GM10266 (cell line): ENCODE data around the gene SETDB1.

Experiments used
- DNase-seq: peaks from one replicate; pipeline ENCODE4 v3.0.0; 2012; ENCODE audit errors: extremely low spot score
- TF ChIP-seq, protein P1 (sequence below): IDR thresholded peaks from 2 replicates; pipeline ENCODE4 v1.5.1; 2012; ENCODE audit warnings: mild to moderate bottlenecking, low read depth; ENCODE audit not compliant: control insufficient read depth, insufficient read depth; ENCODE audit errors: missing control alignments

The SETDB1 gene

DNA sequence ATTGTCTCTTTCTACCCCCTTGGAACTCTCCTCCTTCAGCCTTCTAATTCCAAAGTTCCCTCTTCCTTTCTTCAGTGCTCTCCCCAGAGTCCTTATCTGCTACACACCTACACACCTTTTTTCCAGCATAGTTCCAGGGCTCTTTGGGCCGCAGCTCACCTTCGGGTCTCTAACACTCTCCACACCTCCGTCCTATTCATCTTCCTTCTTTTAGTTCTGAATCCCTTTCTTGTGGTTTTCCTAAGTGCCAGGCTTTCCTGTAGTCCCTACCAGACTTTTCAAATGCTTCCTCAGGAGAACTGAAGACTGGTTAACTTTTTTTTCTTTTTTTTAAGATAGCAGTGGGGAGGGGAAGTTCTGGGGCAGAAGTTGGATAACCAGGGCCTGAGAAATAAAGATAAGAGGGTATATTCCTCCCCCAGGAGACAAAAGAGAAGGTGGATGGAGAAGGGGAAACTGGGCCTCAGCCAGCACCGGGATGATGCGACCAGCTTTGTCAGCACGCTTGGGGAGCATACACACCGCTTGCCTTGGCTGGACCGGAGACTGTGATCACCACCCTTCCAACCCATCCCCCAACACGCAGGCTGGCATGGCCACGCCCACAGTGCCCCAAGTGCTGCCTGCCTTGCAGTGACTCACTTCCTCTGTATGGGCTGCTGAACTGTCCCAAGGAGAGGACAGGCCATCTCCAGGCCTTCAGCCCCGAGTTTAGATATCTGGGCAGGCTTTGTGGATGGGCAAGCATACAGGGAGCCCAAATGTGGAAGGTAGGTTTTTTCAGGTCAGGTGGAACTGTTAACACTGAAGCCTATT is 50.9 kb downstream of the SETDB1 start:
- DNase-seq, result no peak

DNA sequence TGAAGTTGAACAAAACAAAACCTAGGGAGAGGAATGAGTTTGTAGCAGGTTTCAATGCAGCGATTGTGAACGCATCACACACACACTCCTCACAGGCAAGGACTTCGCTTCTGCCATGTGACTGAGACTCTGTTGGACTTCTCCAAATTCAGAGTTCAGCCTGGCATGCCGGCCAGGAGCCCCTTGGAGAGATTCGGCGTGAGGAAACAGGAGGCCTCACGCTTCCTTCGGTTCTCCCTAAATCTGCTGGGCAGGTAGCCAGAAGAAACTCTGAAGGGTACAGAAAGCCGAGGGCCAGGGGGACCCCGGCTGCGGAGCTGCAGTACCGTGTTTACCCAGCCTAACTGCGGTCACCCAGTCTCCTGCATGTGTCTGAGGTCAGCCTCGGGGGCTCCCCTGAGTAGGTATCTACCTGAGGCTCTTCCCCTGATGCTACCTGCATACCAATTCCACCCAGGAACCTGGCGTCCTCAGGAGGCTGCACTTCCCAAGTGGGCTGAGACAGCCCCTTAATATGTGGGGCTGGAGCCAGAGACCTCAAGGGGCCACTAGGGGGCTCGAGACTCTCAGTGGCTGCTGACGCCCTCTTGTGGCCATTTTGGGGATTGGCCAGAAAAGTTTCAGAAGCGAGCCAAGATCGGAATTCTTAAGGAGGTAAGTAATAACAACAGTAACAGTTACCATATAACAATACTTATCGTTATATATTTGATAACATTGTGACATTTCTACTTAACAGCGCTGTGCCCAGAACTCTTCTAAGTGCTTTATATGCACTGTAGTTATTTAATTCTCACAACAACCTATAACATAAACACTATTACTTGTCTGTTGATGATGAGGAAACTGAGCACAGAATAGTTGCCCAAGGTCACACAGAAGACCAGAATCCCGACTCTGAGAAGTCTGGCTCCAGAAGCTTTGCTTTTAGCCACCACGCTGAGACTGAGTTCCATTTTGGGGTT is 53.2 kb downstream of the SETDB1 start:
- TF ChIP-seq, protein P1, sequence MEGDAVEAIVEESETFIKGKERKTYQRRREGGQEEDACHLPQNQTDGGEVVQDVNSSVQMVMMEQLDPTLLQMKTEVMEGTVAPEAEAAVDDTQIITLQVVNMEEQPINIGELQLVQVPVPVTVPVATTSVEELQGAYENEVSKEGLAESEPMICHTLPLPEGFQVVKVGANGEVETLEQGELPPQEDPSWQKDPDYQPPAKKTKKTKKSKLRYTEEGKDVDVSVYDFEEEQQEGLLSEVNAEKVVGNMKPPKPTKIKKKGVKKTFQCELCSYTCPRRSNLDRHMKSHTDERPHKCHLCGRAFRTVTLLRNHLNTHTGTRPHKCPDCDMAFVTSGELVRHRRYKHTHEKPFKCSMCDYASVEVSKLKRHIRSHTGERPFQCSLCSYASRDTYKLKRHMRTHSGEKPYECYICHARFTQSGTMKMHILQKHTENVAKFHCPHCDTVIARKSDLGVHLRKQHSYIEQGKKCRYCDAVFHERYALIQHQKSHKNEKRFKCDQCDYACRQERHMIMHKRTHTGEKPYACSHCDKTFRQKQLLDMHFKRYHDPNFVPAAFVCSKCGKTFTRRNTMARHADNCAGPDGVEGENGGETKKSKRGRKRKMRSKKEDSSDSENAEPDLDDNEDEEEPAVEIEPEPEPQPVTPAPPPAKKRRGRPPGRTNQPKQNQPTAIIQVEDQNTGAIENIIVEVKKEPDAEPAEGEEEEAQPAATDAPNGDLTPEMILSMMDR, result peak; percentile 100
- peak; percentile 91 for DNase-seq

More for the DNA sequence above, 50.9 kb downstream of the SETDB1 start:
- TF ChIP-seq, protein P1, result no peak

DNA sequence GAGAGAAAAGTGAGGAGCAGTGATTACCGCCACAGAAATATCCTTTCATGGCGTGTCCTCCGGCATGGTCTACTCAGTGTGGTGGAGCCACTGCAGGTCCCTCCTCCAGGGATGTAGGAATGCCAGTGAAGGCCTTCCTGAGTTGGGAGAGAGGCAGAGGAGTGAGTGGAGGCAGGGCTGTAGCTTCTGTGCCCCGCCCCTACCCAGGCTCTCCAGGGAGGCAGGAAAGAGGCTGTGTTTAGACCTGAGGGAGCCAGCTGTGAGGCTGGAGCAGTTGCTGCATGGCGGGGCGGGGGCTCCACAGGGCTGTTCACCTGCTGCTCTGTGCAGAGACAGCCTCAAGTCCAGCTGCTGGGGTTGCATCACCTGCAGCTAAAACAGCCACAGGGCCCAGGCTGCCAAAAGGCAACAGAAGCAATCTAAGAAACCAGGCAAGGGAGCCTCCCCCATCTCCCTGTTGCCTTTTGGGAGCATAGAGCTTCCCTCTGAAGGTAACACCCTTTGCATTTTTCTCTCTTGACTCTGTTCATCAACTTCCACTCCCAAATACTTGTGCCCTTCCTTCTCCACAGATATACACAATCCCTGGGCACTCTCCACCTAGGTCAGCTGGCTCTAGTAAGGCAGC is 55.1 kb downstream of the SETDB1 start:
- no peak for DNase-seq
- TF ChIP-seq, protein P1, result no peak

DNA sequence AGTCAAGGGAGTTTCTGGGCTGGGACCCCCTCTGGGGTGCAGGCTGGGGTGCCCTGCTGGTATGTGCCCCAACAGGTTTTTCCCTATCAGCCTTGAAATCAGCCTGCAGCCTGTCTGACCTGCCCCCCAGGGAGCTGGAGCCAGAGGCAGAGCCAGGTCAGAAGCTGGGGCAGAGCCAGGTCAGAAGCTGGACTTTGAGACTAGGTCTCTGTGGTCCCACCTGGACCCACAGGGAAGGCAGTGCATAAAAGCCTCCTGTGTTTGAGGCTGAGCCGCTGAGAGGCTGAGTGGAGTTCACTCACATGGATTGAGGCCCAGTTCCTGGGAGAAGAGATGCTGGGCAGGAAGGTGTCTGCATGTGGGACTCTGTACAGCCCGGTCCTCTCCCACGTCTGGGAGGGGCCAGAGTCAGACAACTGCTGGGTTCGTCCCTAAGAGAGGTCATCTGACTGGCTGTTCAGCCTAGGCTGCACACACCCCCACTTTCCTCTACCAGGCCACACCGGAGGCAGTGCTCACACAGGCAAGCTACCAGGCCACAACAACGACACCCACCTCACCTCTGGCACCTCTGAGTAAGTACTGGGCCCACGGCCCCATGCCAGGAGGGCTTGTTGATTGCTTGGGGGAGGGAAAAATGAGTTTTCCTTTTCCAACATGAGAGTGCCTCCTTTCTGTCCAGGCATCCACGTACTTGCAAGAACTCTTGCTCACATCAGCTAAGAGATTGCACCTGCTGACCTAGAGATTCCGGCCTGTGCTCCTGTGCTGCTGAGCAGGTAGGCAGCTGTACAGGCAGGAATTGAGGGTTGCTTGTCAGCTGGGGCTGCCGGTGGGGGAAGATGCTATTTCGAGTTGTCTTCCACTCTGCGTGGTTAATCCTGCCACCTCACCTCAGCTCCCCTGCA is 55.9 kb downstream of the SETDB1 start, which contains the start of gene ANXA9:
ANXA9 (plus strand) TSS at position 488 of the 908 bp plus-strand sequence. CDS start 814 bp downstream, outside the sequence.
- DNase-seq, result peak; percentile 53

DNA sequence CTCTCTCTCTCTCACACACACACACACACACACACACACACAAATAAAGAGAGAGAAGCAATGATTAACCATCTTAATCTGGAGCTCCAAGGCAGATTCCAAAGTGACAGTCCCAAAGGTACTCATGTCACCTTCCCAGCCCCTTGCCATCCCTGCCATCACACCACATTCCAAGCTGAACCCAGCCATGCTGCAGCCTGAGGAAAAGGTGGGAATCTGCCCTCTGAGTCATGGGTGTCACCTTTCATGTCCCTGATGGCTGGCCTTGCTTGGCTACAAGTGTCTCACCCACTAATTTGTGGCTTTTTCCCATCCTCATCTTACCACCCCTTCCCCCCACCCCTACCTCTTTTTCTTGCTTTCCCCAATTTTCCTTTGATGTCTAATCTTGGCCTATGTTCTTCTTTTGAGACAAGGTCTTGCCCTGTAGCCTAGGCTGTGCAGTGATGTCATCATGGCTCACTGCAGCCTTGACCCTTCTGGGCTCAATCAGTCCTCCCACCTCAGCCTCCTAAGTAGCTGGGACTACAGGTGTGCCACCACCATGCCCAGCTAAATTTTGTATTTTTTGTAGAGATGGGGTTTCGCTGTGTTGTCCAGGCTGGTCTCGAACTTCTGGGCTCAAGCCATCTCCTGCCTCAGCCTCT is 59.1 kb downstream of the SETDB1 start:
- TF ChIP-seq, protein P1, result no peak
- no peak for DNase-seq

More for the DNA sequence above, 55.9 kb downstream of the SETDB1 start, which contains the start of gene ANXA9:
- TF ChIP-seq, protein P1, result no peak

DNA sequence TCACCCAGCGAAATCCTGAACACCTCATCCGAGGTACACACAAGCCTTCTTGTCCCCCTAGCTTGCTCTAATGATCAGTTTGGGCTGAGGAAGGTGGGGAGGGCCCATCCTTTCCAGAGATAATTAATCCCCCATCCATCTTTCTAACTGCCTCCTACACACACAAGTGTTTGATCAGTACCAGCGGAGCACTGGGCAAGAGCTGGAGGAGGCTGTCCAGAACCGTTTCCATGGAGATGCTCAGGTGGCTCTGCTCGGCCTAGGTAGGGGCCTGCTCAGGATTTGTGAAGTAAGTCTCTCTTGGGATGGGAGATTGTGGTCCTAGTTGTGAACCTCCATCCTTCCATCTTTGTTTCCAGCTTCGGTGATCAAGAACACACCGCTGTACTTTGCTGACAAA is 61.8 kb downstream of the SETDB1 start:
- no peak for DNase-seq
- TF ChIP-seq, protein P1, result no peak
